Neuronal stem cell (in vitro differentiated cells): ENCODE data around the gene MGAT4B. TPM values are rescaled to one million over a fixed set of nuclear protein-coding genes. Genes with fewer than 3 reads are reported as not detected.

Source experiments
- DNase-seq: peaks from one replicate; pipeline ENCODE4 v3.0.0-alpha.2; 2013; ENCODE audit warnings: low spot score
- H2AFZ ChIP-seq: one replicate; pipeline ENCODE4 v1.6.1; 2013; ENCODE audit warnings: mild to moderate bottlenecking, low read length, inconsistent platforms
- H2AK5ac ChIP-seq: 2 replicates; pipeline ENCODE4 v1.6.1; 2013; ENCODE audit warnings: low read depth, mild to moderate bottlenecking, inconsistent platforms, low read length, moderate library complexity, mixed read lengths
- H2BK120ac ChIP-seq: 2 replicates; pipeline ENCODE4 v1.6.1; 2013; ENCODE audit warnings: low read depth, mild to moderate bottlenecking, inconsistent platforms, low read length, moderate library complexity, mixed read lengths
- H2BK12ac ChIP-seq: one replicate; pipeline ENCODE4 v1.6.1; 2013; ENCODE audit warnings: low read length, inconsistent platforms
- H2BK15ac ChIP-seq: 2 replicates; pipeline ENCODE4 v1.6.1; 2013; ENCODE audit warnings: mild to moderate bottlenecking, low read length, inconsistent platforms, mixed read lengths
- H2BK5ac ChIP-seq: one replicate; pipeline ENCODE4 v1.6.1; 2013; ENCODE audit warnings: inconsistent platforms, mild to moderate bottlenecking, low read length, moderate library complexity
- H3K14ac ChIP-seq: one replicate; pipeline ENCODE4 v1.6.1; 2013; ENCODE audit warnings: low read length, inconsistent platforms
- H3K18ac ChIP-seq: 2 replicates; pipeline ENCODE4 v1.6.1; 2013; ENCODE audit warnings: low read length, inconsistent platforms
- H3K23ac ChIP-seq: 2 replicates; pipeline ENCODE4 v1.6.1; 2013; ENCODE audit warnings: low read depth, mild to moderate bottlenecking, mixed read lengths, low read length, inconsistent platforms; ENCODE audit not compliant: poor library complexity
- H3K27ac ChIP-seq: replicated peaks from 3 replicates; pipeline ENCODE4 v1.5.1; 2013; ENCODE audit warnings: low read length, inconsistent platforms
- H3K27me3 ChIP-seq, 3 experiments: 2 replicates each; pipeline ENCODE4 v1.6.1; 2013; ENCODE audit warnings: low read length in 3 of 3, mild to moderate bottlenecking in 2 of 3, inconsistent platforms in 1 of 3, low read depth in 1 of 3, mixed read lengths in 1 of 3, moderate library complexity in 1 of 3; ENCODE audit not compliant: control insufficient read depth in 3 of 3, insufficient read depth in 3 of 3
- H3K36me3 ChIP-seq, 2 donors: replicated peaks in 1 of 2; 2 replicates each; pipeline ENCODE4 v1.6.1; 2013; ENCODE audit warnings: low read length in 2 of 2; ENCODE audit not compliant: control insufficient read depth in 2 of 2, insufficient read depth in 2 of 2
- H3K4ac ChIP-seq: 2 replicates; pipeline ENCODE4 v1.6.1; 2013; ENCODE audit warnings: inconsistent platforms, mild to moderate bottlenecking, low read length, moderate library complexity
- H3K4me1 ChIP-seq, 2 donors: 1 replicate in 1 of 2; 2 replicates in 1 of 2; pipeline ENCODE4 v1.6.1; 2013; ENCODE audit warnings: low read length in 2 of 2, low read depth in 1 of 2; ENCODE audit not compliant: control insufficient read depth in 2 of 2, insufficient read depth in 1 of 2
- H3K4me2 ChIP-seq: one replicate; pipeline ENCODE4 v1.6.1; 2013; ENCODE audit warnings: mild to moderate bottlenecking, low read length, inconsistent platforms; ENCODE audit not compliant: insufficient read depth, poor library complexity, severe bottlenecking
- H3K4me3 ChIP-seq, 2 donors: 2 replicates each; pipeline ENCODE4 v1.5.1; 2013; ENCODE audit warnings: low read length in 2 of 2, mild to moderate bottlenecking in 2 of 2, inconsistent platforms in 1 of 2, moderate library complexity in 1 of 2
- H3K79me1 ChIP-seq: one replicate; pipeline ENCODE4 v1.6.1; 2013; ENCODE audit warnings: low read depth, mild to moderate bottlenecking, inconsistent platforms, low read length, moderate library complexity
- H3K9ac ChIP-seq: one replicate; pipeline ENCODE4 v1.6.1; 2013; ENCODE audit warnings: mild to moderate bottlenecking, low read depth, low read length, inconsistent platforms; ENCODE audit not compliant: poor library complexity
- H3K9me3 ChIP-seq, 2 donors: replicated peaks in 1 of 2; 2 replicates each; pipeline versions ENCODE3 to v1.6.1; 2013; ENCODE audit warnings: low read length in 2 of 2, mild to moderate bottlenecking in 2 of 2, inconsistent platforms in 1 of 2, low read depth in 1 of 2, mixed read lengths in 1 of 2, moderate library complexity in 1 of 2; ENCODE audit not compliant: control insufficient read depth in 2 of 2, insufficient read depth in 1 of 2
- H4K8ac ChIP-seq: one replicate; pipeline ENCODE4 v1.6.1; 2013; ENCODE audit warnings: low read depth, mild to moderate bottlenecking, inconsistent platforms, low read length, moderate library complexity
- H4K91ac ChIP-seq: one replicate; pipeline ENCODE4 v1.6.1; 2013; ENCODE audit warnings: low read length, low read depth, mild to moderate bottlenecking, inconsistent platforms; ENCODE audit not compliant: poor library complexity
- WGBS, 2 donors: extraction: QIAGEN DNeasy Blood & Tissue Kit; methylation state at CpG; one replicate each; pipeline ENCODE4 v1.1.7; 2013; ENCODE audit warnings: missing lambda C conversion rate in 2 of 2, mixed read lengths in 1 of 2; ENCODE audit not compliant: insufficient read length in 2 of 2, insufficient replicate concordance in 1 of 2; ENCODE audit errors: extremely low coverage in 2 of 2; 5-methylcytosine and 5-hydroxymethylcytosine counted together
- polyA plus RNA-seq, 2 experiments: library from polyadenylated mRNA; stranded (reverse); fragments of 200-250 nt; gene quantifications; one replicate each; pipeline ENCODE4 v1.2.3, GENCODE V29; 2013

Gene MGAT4B
- polyA plus RNA-seq (2013, experiment 1 of 2), result 61.3 TPM
- 59.4 TPM for polyA plus RNA-seq (2013, experiment 2 of 2)

GRCh38 chr5:179806250-179807048 lies at the start of gene MGAT4B:
TSS of gene MGAT4B (minus strand) at chr5:179806866. CDS start at chr5:179806583, 283 bp downstream.
- peak within 1 kb of the TSS; percentile 89 for H3K23ac ChIP-seq
- H3K18ac ChIP-seq, result peak within 1 kb of the TSS; percentile 100
- H2AFZ ChIP-seq, result peak within 1 kb of the TSS; percentile 96
- no peak within 1 kb of the TSS for H2BK120ac ChIP-seq
- peak within 1 kb of the TSS; percentile 72 for H4K91ac ChIP-seq
- peak within 1 kb of the TSS; percentile 97 for H3K9ac ChIP-seq
- peak within 1 kb of the TSS; percentile 78 for H3K27ac ChIP-seq
- peaks cover 0 to 4% of the 10 kb centered on the region in 2 donors for H3K9me3 ChIP-seq
- peak within 1 kb of the TSS; percentile 94 for H2BK12ac ChIP-seq
- peak within 1 kb of the TSS; percentile 89 for H3K4me2 ChIP-seq
- H3K4me1 ChIP-seq, result peaks cover 14 to 27% of the 10 kb centered on the region in 2 donors
- H3K4me3 ChIP-seq, result peak within 1 kb of the TSS; percentile 94 to 98
- H2AK5ac ChIP-seq, result peak within 1 kb of the TSS; percentile 100
- WGBS, 2 donors, result no CpG with 5 or more reads among the region's 108 CpGs
- peaks cover 0 to 13% of the 10 kb centered on the region in 2 donors for H3K36me3 ChIP-seq
- no peak for DNase-seq
- peak within 1 kb of the TSS; percentile 48 for H4K8ac ChIP-seq
- peak within 1 kb of the TSS; percentile 82 for H2BK5ac ChIP-seq
- peaks cover 4% of the 10 kb centered on the region for H3K79me1 ChIP-seq
- H2BK15ac ChIP-seq, result peak within 1 kb of the TSS; percentile 71
- H3K27me3 ChIP-seq, result no peaks in the 10 kb centered on the region
- H3K14ac ChIP-seq, result peak within 1 kb of the TSS; percentile 89
- peak within 1 kb of the TSS; percentile 53 for H3K4ac ChIP-seq

GRCh38 chr5:179854356-179854755 lies 47.7 kb upstream of the MGAT4B start:
- Histone ChIP-seq H2AFZ (no peak overlapping the region), H3K18ac (no peak overlapping the region), H3K79me1 (peaks cover 6% of the 10 kb centered on the region), H3K9ac (no peak overlapping the region), H3K4me1 (no peaks in the 10 kb centered on the region), H3K27me3 (no peaks in the 10 kb centered on the region), H3K23ac (no peak overlapping the region), H3K9me3 (no peaks in the 10 kb centered on the region), H2AK5ac (no peak overlapping the region), H4K8ac (no peak overlapping the region), H3K4me2 (no peak overlapping the region), H2BK12ac (no peak overlapping the region), H4K91ac (no peak overlapping the region), H3K27ac (no peak overlapping the region), H2BK5ac (no peak overlapping the region), H3K4me3 (no peak overlapping the region), H2BK120ac (no peak overlapping the region), H3K36me3 (peaks cover 29 to 48% of the 10 kb centered on the region in 2 donors), H3K4ac (no peak overlapping the region), H2BK15ac (no peak overlapping the region), H3K14ac (no peak overlapping the region)
- no peak for DNase-seq
- WGBS, 2 donors, result 100% methylated on average over 2 of the region's 8 CpGs; no CpG with 5 or more reads in 1 of the 2 donors

GRCh38 chr5:179852993-179853547 lies 46.4 kb upstream of the MGAT4B start:
- no peaks in the 10 kb centered on the region for H3K27me3 ChIP-seq
- H4K91ac ChIP-seq, result no peak overlapping the region
- H3K4me2 ChIP-seq, result no peak overlapping the region
- H3K4me1 ChIP-seq, result no peaks in the 10 kb centered on the region
- no peak overlapping the region for H3K9ac ChIP-seq
- H4K8ac ChIP-seq, result no peak overlapping the region
- no peak overlapping the region for H3K18ac ChIP-seq
- no peak overlapping the region for H3K27ac ChIP-seq
- H3K4me3 ChIP-seq, result no peak overlapping the region
- no peak overlapping the region for H2BK120ac ChIP-seq
- H3K14ac ChIP-seq, result no peak overlapping the region
- H2AK5ac ChIP-seq, result no peak overlapping the region
- no peak overlapping the region for H3K4ac ChIP-seq
- DNase-seq, result no peak
- H3K36me3 ChIP-seq, result peaks cover 35 to 60% of the 10 kb centered on the region in 2 donors
- H2BK12ac ChIP-seq, result no peak overlapping the region
- no CpG with 5 or more reads among the region's 8 CpGs for WGBS, 2 donors
- H2BK5ac ChIP-seq, result no peak overlapping the region
- H3K9me3 ChIP-seq, result no peaks in the 10 kb centered on the region
- H2BK15ac ChIP-seq, result no peak overlapping the region
- no peak overlapping the region for H2AFZ ChIP-seq
- H3K79me1 ChIP-seq, result peaks cover 6% of the 10 kb centered on the region
- no peak overlapping the region for H3K23ac ChIP-seq

GRCh38 chr5:179841621-179842020 lies 35.0 kb upstream of the MGAT4B start:
- H2BK120ac ChIP-seq, result no peak overlapping the region
- peaks cover 53 to 84% of the 10 kb centered on the region in 2 donors for H3K36me3 ChIP-seq
- no peak overlapping the region for H4K91ac ChIP-seq
- H2BK5ac ChIP-seq, result no peak overlapping the region
- H3K18ac ChIP-seq, result no peak overlapping the region
- H3K23ac ChIP-seq, result no peak overlapping the region
- no peak overlapping the region for H3K4me2 ChIP-seq
- no peak overlapping the region for H3K9ac ChIP-seq
- no peak overlapping the region for H2AFZ ChIP-seq
- no peak overlapping the region for H4K8ac ChIP-seq
- no peak overlapping the region for H2BK12ac ChIP-seq
- H3K14ac ChIP-seq, result no peak overlapping the region
- H2AK5ac ChIP-seq, result no peak overlapping the region
- H2BK15ac ChIP-seq, result no peak overlapping the region
- H3K79me1 ChIP-seq, result peaks cover 4% of the 10 kb centered on the region
- no peak overlapping the region for H3K4ac ChIP-seq
- H3K27me3 ChIP-seq, result no peaks in the 10 kb centered on the region
- WGBS, 2 donors, result no CpG with 5 or more reads among the region's 9 CpGs
- H3K4me3 ChIP-seq, result no peak overlapping the region
- no peak for DNase-seq
- no peaks in the 10 kb centered on the region for H3K4me1 ChIP-seq
- no peak overlapping the region for H3K27ac ChIP-seq
- H3K9me3 ChIP-seq, result peaks cover 13 to 28% of the 10 kb centered on the region in 2 donors
